HG03354 (cell line): ENCODE results near the gene KIZ.

Experiments used
- ATAC-seq: cut with Tn5 transposase; IDR thresholded peaks from one replicate; pipeline ENCODE4 v1.9.1; 2021; ENCODE audit warnings: mild to moderate bottlenecking; ENCODE audit not compliant: unreplicated experiment, poor library complexity, severe bottlenecking

The KIZ gene

DNA sequence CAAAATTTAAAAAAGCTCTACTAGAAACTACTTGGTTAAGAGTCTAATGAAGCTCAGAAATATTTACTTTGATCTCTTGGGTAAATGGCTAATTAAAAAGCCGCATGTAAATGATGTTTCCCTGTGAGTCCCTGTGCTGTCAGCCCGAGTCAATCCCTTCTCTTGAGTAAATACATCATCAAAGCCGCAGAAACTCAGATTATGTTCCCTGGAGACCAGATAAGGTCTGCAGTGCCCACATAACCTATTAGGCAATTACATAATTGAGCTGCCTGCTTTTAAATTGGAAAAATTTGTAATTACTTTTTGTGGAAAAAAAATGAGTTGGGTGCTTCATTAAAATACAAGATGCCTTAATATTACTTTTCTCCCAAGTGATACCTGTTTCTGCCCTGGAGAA is 83.1 kb downstream of the KIZ start:
- ATAC-seq, result no peak

DNA sequence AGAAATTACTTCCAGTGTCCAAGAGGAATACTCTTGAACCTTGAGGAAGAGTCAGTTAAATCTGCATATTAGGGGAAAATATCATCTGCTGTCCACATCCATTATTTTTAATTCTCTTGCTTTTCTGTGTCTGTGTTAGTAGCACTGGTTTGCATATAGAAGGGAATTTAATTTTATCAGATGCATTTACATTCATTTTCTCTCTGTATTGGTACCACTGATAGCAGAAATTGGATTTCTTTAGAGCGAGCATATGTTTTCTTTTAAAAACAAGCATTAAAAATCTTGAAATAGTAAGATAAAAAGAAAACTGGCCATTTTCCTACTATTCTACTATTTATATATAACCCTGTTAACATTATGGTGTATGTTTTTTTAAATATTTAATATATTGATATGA is 83.8 kb downstream of the KIZ start:
- ATAC-seq, result no peak

DNA sequence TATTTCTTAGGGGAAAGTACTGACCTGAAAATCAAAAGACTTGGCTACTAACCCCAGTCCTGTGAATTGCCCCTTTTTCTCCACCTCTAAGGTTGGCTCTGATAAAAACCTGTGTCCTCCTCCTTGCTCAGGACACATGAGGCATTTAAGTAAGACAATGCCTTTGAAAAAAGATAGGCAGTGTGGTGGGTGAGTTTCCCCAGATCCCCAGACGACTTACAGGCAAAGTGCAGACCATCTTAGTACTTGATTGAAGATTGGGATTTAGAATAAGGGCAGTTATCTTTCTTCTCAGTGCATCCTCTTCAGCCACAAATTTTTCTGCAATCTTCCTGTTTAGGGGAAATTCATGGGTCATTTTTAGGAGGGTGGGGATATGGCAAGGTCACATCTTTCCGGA is 87.8 kb downstream of the KIZ start:
- no peak for ATAC-seq

- no peak for ATAC-seq
Observed at GRCh38 chr20:21214431-21214830, 88.5 kb downstream of the KIZ start.

- ATAC-seq, result no peak
Observed at GRCh38 chr20:21219686-21220085, 93.8 kb downstream of the KIZ start.

- no peak for ATAC-seq
Observed at GRCh38 chr20:21224217-21224616, 98.3 kb downstream of the KIZ start.

DNA sequence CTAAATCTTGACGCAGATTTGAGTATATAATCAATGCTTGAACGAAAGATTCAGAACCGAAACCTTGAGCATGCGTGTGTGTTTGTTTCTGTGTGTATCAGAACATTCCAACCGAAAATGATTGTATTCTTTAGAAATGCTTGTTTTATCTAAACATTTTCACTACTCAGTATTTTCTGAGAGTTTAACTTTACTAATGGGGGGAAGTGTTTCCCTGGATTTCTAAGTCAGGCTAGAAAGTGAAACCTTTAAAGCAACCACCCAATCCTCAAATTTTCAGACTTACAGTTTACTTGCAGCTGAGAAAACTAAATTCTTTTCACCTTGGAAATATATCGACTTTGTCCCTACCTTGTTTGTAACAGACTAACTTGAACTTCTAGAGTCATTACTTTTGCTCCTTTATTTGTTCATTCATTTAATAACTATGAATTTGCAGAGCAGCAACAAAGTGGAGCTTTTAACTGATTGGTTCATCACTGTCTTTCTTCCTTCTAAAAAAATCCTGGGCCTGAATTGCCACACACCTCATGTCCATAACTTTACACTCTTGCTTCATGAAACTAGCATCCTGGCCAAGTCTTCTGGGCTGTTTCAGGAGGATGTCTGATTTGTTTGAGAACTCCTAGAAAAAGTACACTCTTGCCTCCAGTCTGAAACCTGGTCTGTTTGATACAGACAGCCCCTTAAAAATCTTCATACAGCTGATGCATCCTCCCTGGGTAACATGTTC is 99.5 kb downstream of the KIZ start:
- no peak for ATAC-seq

GRCh38 chr20:21228511-21228910 is 102.6 kb downstream of the KIZ start:
- peak; percentile 85 for ATAC-seq

DNA sequence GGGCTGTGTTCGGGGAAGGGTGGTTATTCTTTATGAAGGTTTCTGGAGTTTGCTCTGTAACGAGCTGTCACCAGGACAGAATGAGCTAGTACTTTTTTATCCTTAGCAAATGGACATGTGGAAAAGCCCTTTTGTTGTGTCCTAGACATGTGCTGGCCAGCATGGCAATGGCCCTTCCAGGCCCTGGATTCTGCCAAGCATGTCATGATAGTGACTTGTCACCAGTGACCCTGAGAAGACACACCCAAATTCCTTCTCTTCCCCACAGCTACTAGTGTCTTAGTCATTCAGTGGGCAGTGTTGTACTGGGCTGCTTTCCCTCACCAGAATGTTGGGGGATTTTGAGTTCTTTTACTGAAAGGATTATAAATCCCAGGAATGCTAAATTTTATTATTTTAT is 103.3 kb downstream of the KIZ start:
- ATAC-seq, result no peak

DNA sequence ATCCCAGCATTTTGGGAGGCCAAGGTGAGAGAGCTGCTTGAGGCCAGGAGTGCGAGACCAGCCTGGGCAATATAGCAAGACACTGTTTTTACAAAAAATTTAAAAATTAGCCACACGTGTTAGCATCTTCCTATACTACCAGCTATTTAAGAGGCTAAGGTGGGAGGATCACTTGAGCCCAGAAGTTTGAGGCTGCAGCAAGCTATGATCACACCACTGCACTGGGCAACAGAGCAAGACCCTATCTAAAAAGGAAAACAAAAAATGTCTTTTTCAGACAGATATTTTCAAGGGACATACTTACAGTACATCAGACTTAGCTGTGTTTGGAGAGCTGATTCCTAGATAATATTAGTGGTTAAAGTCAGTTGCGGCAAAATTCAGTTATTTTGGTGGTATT is 104.3 kb downstream of the KIZ start:
- ATAC-seq, result no peak

DNA sequence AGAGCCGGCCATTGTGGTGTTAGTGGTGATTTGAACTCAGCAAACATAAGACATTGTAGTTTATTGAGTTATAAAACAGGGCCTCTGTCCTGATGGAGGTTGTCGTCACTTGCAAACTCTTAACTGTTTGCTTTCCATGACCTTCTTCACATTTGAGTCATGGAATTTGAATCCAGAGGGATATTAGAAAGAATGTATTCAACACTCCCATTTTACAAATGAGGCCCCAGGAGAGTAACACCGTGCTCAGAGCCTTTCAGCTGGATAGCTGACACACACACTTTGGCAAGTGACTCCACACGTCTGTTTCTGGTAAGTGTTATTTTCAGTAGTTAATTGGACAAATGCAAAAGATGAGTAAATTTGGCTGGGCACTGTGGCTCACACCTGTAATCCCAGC is 104.8 kb downstream of the KIZ start:
- ATAC-seq, result no peak

DNA sequence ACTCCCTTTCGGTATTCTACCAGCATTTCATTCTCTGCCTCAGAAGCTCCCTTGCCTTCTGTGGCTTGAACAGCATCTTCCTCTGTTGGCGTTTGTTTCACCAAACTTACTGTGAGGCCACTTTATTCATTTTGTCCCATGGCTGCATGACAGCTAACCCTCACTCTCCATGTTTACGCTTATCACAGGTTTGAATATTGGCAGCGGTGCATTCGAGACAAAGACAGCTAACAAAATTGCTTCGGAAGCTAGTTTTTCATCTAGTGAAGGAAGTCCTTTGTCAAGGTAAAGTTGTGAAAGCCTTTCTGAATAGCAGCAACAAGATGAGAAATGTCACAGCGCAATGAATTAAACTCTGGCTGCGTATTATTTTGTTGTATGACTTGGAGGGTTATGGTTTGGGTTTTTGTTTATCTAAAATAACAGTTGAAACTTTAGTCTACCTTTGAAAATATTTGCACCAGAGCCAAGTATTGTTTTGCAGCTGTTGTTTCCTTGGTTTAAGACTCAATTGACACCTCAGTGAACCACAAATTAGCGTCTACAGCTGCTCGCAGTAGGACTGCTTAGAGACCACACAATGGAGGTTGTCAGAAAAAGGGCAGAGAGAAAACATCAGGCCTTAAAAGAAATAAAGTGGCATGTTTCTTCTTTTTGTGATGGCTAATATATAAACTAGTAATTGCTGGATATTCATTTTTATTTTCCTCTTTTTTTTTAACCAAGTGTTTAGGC is 106.8 kb downstream of the KIZ start:
- no peak for ATAC-seq

- ATAC-seq, result no peak
Observed at GRCh38 chr20:21234324-21234723, 108.4 kb downstream of the KIZ start.

DNA sequence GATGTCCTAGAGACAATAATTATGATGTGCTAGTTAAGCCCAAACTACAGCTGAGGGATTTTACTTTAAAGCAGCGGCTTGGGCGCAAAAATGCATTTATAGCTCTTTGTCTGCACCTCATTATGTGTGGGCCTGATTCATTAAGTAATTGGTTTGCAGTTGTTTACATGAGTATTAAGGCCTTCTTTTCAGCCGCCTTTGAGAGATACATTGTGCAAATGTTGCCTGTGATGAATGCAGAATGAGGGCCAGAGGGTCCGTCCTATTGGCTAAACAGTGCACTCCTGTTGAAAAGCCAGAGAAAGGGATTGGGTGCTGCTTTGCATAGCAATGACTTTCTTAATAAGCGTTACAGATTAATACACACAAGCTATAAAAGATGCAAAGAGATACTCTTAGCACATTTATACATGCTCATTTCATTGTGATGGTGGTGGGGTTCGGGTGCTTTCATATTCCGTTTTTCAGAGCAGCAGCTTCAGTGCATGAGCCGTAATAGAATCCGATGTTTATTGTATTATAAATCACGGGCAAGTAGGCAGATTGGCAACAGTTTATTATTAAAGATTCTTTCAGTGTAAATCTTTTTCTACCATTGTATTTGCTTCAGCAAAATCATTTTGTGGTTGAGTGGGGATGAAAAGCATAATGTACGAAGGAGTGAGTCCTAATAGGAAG is 109.1 kb downstream of the KIZ start:
- no peak for ATAC-seq

GRCh38 chr20:21235484-21236445 is 109.9 kb downstream of the KIZ start:
- ATAC-seq, result peak; percentile 66

DNA sequence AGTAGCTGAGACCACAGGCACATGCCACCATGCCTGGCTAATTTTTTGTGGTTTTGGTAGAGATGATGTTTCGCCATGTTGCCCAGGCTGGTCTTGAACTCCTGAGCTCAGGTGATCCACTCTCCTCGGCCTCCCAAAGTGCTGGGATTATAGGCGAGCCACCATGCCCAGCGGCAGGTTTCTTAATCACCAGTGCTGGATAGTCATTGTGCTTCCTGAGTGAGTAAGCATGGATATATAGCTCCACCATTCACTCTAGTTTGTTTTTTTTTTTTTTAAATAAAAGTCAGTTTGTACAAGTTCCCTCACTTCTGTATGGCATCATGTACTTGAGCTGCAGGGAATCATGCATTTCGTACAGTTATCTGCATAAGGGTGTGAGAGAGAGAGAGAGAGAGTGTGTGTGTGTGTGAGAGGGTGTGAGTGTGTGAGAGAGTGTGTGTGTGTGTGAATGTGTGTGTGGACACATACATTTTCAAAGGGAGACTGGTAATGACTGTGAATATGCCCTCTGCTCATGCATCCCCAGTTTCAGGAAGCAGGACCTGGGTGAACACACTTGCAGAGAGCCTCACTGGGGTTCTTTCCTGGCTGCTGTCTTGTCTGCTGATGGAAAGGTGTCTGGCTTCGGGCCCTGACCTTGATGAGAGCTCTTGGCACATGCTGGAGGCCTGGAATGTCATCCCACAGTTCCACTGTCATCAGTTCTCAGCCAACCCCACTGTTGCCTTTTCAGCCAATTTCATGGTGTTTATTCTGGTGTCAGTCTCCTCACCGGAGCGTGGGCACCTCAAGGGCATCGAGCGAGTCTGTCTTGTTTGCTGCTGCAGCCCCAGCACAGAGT is 112.3 kb downstream of the KIZ start:
- no peak for ATAC-seq

GRCh38 chr20:21238818-21239536 is 113.1 kb downstream of the KIZ start:
- ATAC-seq, result no peak

DNA sequence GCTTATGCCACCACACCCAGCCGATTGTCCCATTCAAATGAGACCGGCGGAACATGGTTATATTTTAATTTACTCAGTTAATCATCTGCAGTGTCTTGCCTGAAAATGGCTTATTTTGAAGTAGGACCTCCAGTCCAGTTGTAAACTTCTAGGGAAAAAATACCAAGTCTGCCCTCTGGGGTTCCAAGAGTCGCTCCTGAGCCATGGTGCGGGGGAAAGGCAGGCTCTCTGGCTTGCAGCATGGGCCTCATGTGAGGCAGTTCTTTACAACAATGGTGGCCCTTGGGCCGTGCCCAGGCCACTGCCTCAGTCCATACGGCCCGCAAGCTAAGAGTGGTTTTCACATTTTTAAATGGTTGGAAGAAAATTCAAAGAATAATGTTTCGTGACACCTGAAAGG is 114.5 kb downstream of the KIZ start:
- ATAC-seq, result no peak
